Germinal center (tissue), 1 donor: ENCODE data around the gene RGS9BP.
A peak's percentile ranks its signal among the peaks of the same experiment; 100 is the strongest.
"Not testable (repeated sequence)": the region's sequence is repeated elsewhere in the genome, so short reads cannot be mapped to it uniquely, and the experiment has no call there.

Source experiments
- DNase-seq: peaks from one replicate; pipeline ENCODE4 v3.0.0; 2012; ENCODE audit warnings: mixed read lengths, low spot score

RGS9BP gene

GRCh38 chr19:32671883-32672593 is 3.6 kb upstream of the RGS9BP start:
- DNase-seq = no peak

- DNase-seq = no peak
Observed at GRCh38 chr19:32672841-32673240, 2.8 kb upstream of the RGS9BP start.

GRCh38 chr19:32673573-32673972 is 2.1 kb upstream of the RGS9BP start:
- no peak for DNase-seq

- DNase-seq = no peak
Observed at GRCh38 chr19:32674153-32674930, 1.3 kb upstream of the RGS9BP start.

- peak; percentile 99 for DNase-seq
Observed at GRCh38 chr19:32674931-32675719, 523 bp upstream of the RGS9BP start, which contains the start of gene ANKRD27. Gene ANKRD27 (minus strand): TSS chr19:32675180. CDS start chr19:32659015, 16,165 bp downstream.

- DNase-seq = no peak
Observed at GRCh38 chr19:32676186-32676894, 692 bp downstream of the RGS9BP start.

GRCh38 chr19:32676895-32677359 is 1.3 kb downstream of the RGS9BP start:
- DNase-seq = no peak

- no peak for DNase-seq
Observed at GRCh38 chr19:32677657-32678056, 2.0 kb downstream of the RGS9BP start.

GRCh38 chr19:32680986-32681385 is 5.3 kb downstream of the RGS9BP start:
- DNase-seq = no peak

- no peak for DNase-seq
Observed at GRCh38 chr19:32682317-32682716, 6.7 kb downstream of the RGS9BP start.

- DNase-seq = no peak
Observed at GRCh38 chr19:32686847-32687475, 11.3 kb downstream of the RGS9BP start.

GRCh38 chr19:32687681-32688080 is 12.0 kb downstream of the RGS9BP start:
- DNase-seq = no peak

- no peak for DNase-seq
Observed at GRCh38 chr19:32688311-32688710, 12.7 kb downstream of the RGS9BP start.

- peak; percentile 82 for DNase-seq
Observed at GRCh38 chr19:32691291-32691951, 15.8 kb downstream of the RGS9BP start, which contains the start of gene NUDT19. Gene NUDT19 (plus strand): TSS chr19:32691821. CDS start chr19:32691961, 140 bp downstream.

- DNase-seq = peak; percentile 43
Observed at GRCh38 chr19:32691952-32692726, 16.5 kb downstream of the RGS9BP start.

GRCh38 chr19:32692727-32693061 is 17.0 kb downstream of the RGS9BP start:
- DNase-seq = no peak

GRCh38 chr19:32693151-32694108 is 17.8 kb downstream of the RGS9BP start:
- DNase-seq = not testable (repeated sequence)

- DNase-seq = not testable (repeated sequence)
Observed at GRCh38 chr19:32694316-32694715, 18.7 kb downstream of the RGS9BP start.

- DNase-seq = not testable (repeated sequence)
Observed at GRCh38 chr19:32694851-32695250, 19.2 kb downstream of the RGS9BP start.
